CD8-positive, alpha-beta memory T cell (primary cell): Measurements from ENCODE around the gene ARRB2. TPM values are rescaled to one million over a fixed set of nuclear protein-coding genes. Genes with fewer than 3 reads are reported as not detected.

Experiments
- CTCF ChIA-PET: fragments of 350-600 bp; sonication (Branson Sonifier 250); formaldehyde crosslinking; loops from one replicate; lab custom pipeline; 2021; ENCODE audit warnings: antibody characterized with exemption; lab: Charles Lee
- POLR2A ChIA-PET: fragments of 350-600 bp; sonication (Branson Sonifier 250); formaldehyde crosslinking; loops from one replicate; lab custom pipeline; 2021; ENCODE audit warnings: antibody characterized with exemption; lab: Charles Lee
- DNase-seq, 5 donors: peaks; one replicate each; pipeline versions ENCODE4 v3.0.0 to v3.0.0-alpha.2; 2020 to 2022; ENCODE audit warnings: mixed read lengths in 1 of 5
- H3K27ac ChIP-seq: one replicate; pipeline ENCODE4 v1.7.0; 2013; ENCODE audit warnings: low read depth, mild to moderate bottlenecking, low read length, moderate library complexity
- H3K27me3 ChIP-seq: 2 replicates; pipeline ENCODE4 v1.7.0; 2013; ENCODE audit warnings: low read length, mild to moderate bottlenecking; ENCODE audit not compliant: insufficient read depth, poor library complexity, severe bottlenecking
- H3K36me3 ChIP-seq: 2 replicates; pipeline ENCODE4 v1.7.0; 2013; ENCODE audit warnings: mild to moderate bottlenecking, low read length, moderate library complexity; ENCODE audit not compliant: insufficient read depth
- H3K4me1 ChIP-seq: 2 replicates; pipeline ENCODE4 v1.7.0; 2013; ENCODE audit warnings: mild to moderate bottlenecking, low read length, moderate library complexity; ENCODE audit not compliant: insufficient read depth
- H3K4me3 ChIP-seq: 2 replicates; pipeline ENCODE4 v1.7.0; 2013; ENCODE audit warnings: mild to moderate bottlenecking, low read length
- H3K9me3 ChIP-seq: 2 replicates; pipeline ENCODE4 v1.7.0; 2013; ENCODE audit warnings: mild to moderate bottlenecking, low read length
- H3K27ac Mint-ChIP-seq, 8 donors: one replicate each; pipeline ENCODE4 v1.8.0; 2020 to 2021; ENCODE audit warnings: mixed read lengths in 8 of 8, mild to moderate bottlenecking in 6 of 8, inconsistent platforms in 3 of 8, moderate library complexity in 3 of 8
- H3K27me3 Mint-ChIP-seq, 2 donors: one replicate each; pipeline ENCODE4 v1.8.0; 2020 to 2021; ENCODE audit warnings: mixed read lengths in 2 of 2, mild to moderate bottlenecking in 1 of 2, moderate library complexity in 1 of 2
- H3K36me3 Mint-ChIP-seq, 3 donors: one replicate each; pipeline ENCODE4 v1.8.0; 2020 to 2021; ENCODE audit warnings: mixed read lengths in 3 of 3, inconsistent platforms in 1 of 3, mild to moderate bottlenecking in 1 of 3
- H3K4me1 Mint-ChIP-seq, 3 donors: one replicate each; pipeline ENCODE4 v1.8.0; 2020 to 2021; ENCODE audit warnings: mixed read lengths in 3 of 3, inconsistent platforms in 1 of 3, mild to moderate bottlenecking in 1 of 3
- H3K4me3 Mint-ChIP-seq, 7 donors: one replicate each; pipeline ENCODE4 v1.8.0; 2020 to 2021; ENCODE audit warnings: mixed read lengths in 7 of 7, mild to moderate bottlenecking in 6 of 7, moderate library complexity in 4 of 7, inconsistent platforms in 2 of 7
- H3K9me3 Mint-ChIP-seq, 5 donors: one replicate each; pipeline ENCODE4 v1.8.0; 2020 to 2022; ENCODE audit warnings: mixed read lengths in 5 of 5, mild to moderate bottlenecking in 3 of 5, moderate library complexity in 2 of 5, inconsistent platforms in 1 of 5
- polyA plus RNA-seq: library from polyadenylated mRNA; unstranded; fragments of 300-500 nt; fragmentation: Illumina TruSeq; gene quantifications from one replicate; pipeline ENCODE4 v1.2.3, GENCODE V29; 2021
- total RNA-seq, 2 experiments: library from RNA; stranded (reverse); gene quantifications; one replicate each; pipeline ENCODE4 v1.2.3, GENCODE V29; 2021

Gene ARRB2
- total RNA-seq, result 100 to 1,000 TPM; 170 to 172 TPM
- 69.4 TPM for polyA plus RNA-seq

- H3K36me3 ChIP-seq, result no peaks in the 10 kb centered on the region
- H3K4me3 ChIP-seq, result peak within 1 kb of the TSS; percentile 86
- H3K27ac Mint-ChIP-seq, result peak within 1 kb of the TSS; percentile 68 to 98 (median 94)
- H3K27me3 Mint-ChIP-seq, result peaks cover 0 to 2% of the 10 kb centered on the region in 2 donors
- H3K4me1 Mint-ChIP-seq, result peaks cover 42 to 56% (median 51%) of the 10 kb centered on the region in 3 donors
- H3K4me3 Mint-ChIP-seq, result peak within 1 kb of the TSS; percentile 78 to 99 (median 98)
- peak; percentile 99 to 100 (median 99) for DNase-seq
- peaks cover 40% of the 10 kb centered on the region for H3K4me1 ChIP-seq
- no peaks in the 10 kb centered on the region for H3K9me3 Mint-ChIP-seq
- peak within 1 kb of the TSS; percentile 77 for H3K27ac ChIP-seq
- CTCF ChIA-PET, result interaction anchor here (0.7 to 5.2 kb wide), 22 partner anchors 9 to 278 kb away, joined by 3 to 52 read pairs (median 5); partner anchors contain the start of genes C17orf107, CAMTA2, CXCL16 and GLTPD2
- no peaks in the 10 kb centered on the region for H3K27me3 ChIP-seq
- POLR2A ChIA-PET, result interaction anchor here (0.6 to 2.8 kb wide), 16 partner anchors 12 to 238 kb away, joined by 3 to 24 read pairs (median 4); partner anchors contain the start of genes GLTPD2, MED11, PLD2 and PSMB6
- peaks cover 0 to 18% (median 0%) of the 10 kb centered on the region in 3 donors for H3K36me3 Mint-ChIP-seq
- H3K9me3 ChIP-seq, result no peaks in the 10 kb centered on the region
Measured at GRCh38 chr17:4709794-4710692, at the start of gene ARRB2. Gene ARRB2 (plus strand): TSS chr17:4710632. CDS start chr17:4710722, 90 bp downstream.

DNA sequence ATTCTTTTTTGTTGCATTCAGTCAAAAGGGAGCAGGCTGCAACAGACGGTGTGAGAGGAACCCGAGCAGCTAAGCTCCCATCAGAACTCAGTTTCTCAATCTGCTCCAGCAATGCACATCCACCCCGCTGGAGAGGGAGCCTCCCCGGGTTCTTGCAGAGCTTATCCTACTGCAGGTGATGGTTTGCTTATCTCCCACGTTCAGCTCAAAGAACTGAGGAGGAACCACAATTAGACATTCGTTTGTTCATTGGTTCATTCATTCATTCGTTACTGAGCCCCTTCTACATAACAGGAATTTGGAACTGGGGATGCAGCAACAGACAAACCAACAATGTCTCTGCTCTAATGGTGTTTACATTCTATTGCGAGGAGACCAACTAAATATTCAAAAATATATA is 46.7 kb upstream of the ARRB2 start:
- no peaks in the 10 kb centered on the region for H3K36me3 Mint-ChIP-seq
- H3K9me3 ChIP-seq, result no peaks in the 10 kb centered on the region
- H3K27ac Mint-ChIP-seq, result no peak overlapping the region
- DNase-seq, result no peak
- H3K4me1 ChIP-seq, result no peaks in the 10 kb centered on the region
- ChIA-PET POLR2A (no interaction called here), CTCF (no interaction called here)
- peaks cover 0 to 9% of the 10 kb centered on the region in 2 donors for H3K27me3 Mint-ChIP-seq
- no peaks in the 10 kb centered on the region for H3K9me3 Mint-ChIP-seq
- no peak overlapping the region for H3K4me3 Mint-ChIP-seq
- H3K4me3 ChIP-seq, result no peak overlapping the region
- H3K27me3 ChIP-seq, result no peaks in the 10 kb centered on the region
- no peaks in the 10 kb centered on the region for H3K36me3 ChIP-seq
- no peaks in the 10 kb centered on the region for H3K4me1 Mint-ChIP-seq
- no peak overlapping the region for H3K27ac ChIP-seq

DNA sequence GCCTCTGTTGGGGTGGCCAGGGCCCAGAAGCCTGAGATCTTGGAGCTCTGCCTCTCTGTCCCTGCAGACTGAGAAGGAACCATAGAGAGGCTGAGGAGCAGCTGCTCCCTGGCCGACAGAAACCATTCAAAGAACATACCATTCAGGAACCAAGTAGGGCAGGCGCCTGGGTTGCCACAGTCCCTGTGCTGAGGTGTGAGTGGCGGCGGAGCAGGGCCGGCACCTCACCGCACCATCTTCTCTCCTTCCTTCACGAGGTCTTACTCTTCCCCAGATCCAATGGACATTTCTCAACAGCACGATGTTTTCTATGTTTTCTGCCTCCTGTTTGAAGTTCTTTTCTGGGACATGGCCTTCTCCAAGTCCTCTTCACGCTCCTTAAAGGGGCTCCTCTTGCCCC is 46.2 kb upstream of the ARRB2 start:
- H3K4me1 ChIP-seq, result no peaks in the 10 kb centered on the region
- Mint-ChIP-seq H3K27me3 (peaks cover 0 to 4% of the 10 kb centered on the region in 2 donors), H3K4me3 (no peak overlapping the region), H3K9me3 (no peaks in the 10 kb centered on the region), H3K27ac (peak overlapping the region in 1 of 8 donors; percentile 0), H3K4me1 (no peaks in the 10 kb centered on the region), H3K36me3 (no peaks in the 10 kb centered on the region)
- no peak overlapping the region for H3K4me3 ChIP-seq
- H3K36me3 ChIP-seq, result no peaks in the 10 kb centered on the region
- no peaks in the 10 kb centered on the region for H3K9me3 ChIP-seq
- ChIA-PET POLR2A (no interaction called here), CTCF (no interaction called here)
- H3K27ac ChIP-seq, result no peak overlapping the region
- H3K27me3 ChIP-seq, result no peaks in the 10 kb centered on the region
- DNase-seq, result no peak

- CTCF ChIA-PET, result no interaction called here
- no peak overlapping the region for H3K4me3 Mint-ChIP-seq
Measured at GRCh38 chr17:4665027-4665426, 45.4 kb upstream of the ARRB2 start.

GRCh38 chr17:4666296-4666695 is 44.1 kb upstream of the ARRB2 start:
- ChIA-PET CTCF (no interaction called here), POLR2A (no interaction called here)
- peaks cover 0 to 16% (median 6%) of the 10 kb centered on the region in 3 donors for H3K36me3 Mint-ChIP-seq
- Histone ChIP-seq H3K9me3 (no peaks in the 10 kb centered on the region), H3K36me3 (no peaks in the 10 kb centered on the region), H3K4me1 (no peaks in the 10 kb centered on the region), H3K4me3 (no peak overlapping the region), H3K27me3 (no peaks in the 10 kb centered on the region), H3K27ac (no peak overlapping the region)
- no peak for DNase-seq
- H3K27ac Mint-ChIP-seq, result no peak overlapping the region
- no peak overlapping the region for H3K4me3 Mint-ChIP-seq
- no peaks in the 10 kb centered on the region for H3K4me1 Mint-ChIP-seq
- H3K9me3 Mint-ChIP-seq, result no peaks in the 10 kb centered on the region
- peaks cover 0 to 4% of the 10 kb centered on the region in 2 donors for H3K27me3 Mint-ChIP-seq

More at GRCh38 chr17:4665027-4665426, 45.4 kb upstream of the ARRB2 start:
- H3K4me3 ChIP-seq, result no peak overlapping the region
- POLR2A ChIA-PET, result no interaction called here
- no peak overlapping the region for H3K27ac Mint-ChIP-seq
- DNase-seq, result no peak
- no peaks in the 10 kb centered on the region for H3K36me3 ChIP-seq
- H3K9me3 ChIP-seq, result no peaks in the 10 kb centered on the region
- no peak overlapping the region for H3K27ac ChIP-seq
- H3K27me3 ChIP-seq, result no peaks in the 10 kb centered on the region
- peaks cover 0 to 4% of the 10 kb centered on the region in 2 donors for H3K27me3 Mint-ChIP-seq
- no peaks in the 10 kb centered on the region for H3K9me3 Mint-ChIP-seq
- H3K4me1 Mint-ChIP-seq, result no peaks in the 10 kb centered on the region
- no peaks in the 10 kb centered on the region for H3K4me1 ChIP-seq
- peaks cover 0 to 5% (median 0%) of the 10 kb centered on the region in 3 donors for H3K36me3 Mint-ChIP-seq

GRCh38 chr17:4667166-4667565 is 43.3 kb upstream of the ARRB2 start:
- H3K4me1 Mint-ChIP-seq, result no peaks in the 10 kb centered on the region
- Histone ChIP-seq H3K27me3 (no peaks in the 10 kb centered on the region), H3K4me1 (no peaks in the 10 kb centered on the region), H3K4me3 (no peak overlapping the region), H3K27ac (no peak overlapping the region), H3K36me3 (no peaks in the 10 kb centered on the region), H3K9me3 (no peaks in the 10 kb centered on the region)
- peaks cover 0 to 23% (median 9%) of the 10 kb centered on the region in 3 donors for H3K36me3 Mint-ChIP-seq
- H3K27ac Mint-ChIP-seq, result peak overlapping the region in 1 of 8 donors; percentile 62
- CTCF ChIA-PET, result no interaction called here
- DNase-seq, result no peak
- H3K9me3 Mint-ChIP-seq, result no peaks in the 10 kb centered on the region
- no peak overlapping the region for H3K4me3 Mint-ChIP-seq
- POLR2A ChIA-PET, result no interaction called here
- H3K27me3 Mint-ChIP-seq, result peaks cover 0 to 3% of the 10 kb centered on the region in 2 donors

DNA sequence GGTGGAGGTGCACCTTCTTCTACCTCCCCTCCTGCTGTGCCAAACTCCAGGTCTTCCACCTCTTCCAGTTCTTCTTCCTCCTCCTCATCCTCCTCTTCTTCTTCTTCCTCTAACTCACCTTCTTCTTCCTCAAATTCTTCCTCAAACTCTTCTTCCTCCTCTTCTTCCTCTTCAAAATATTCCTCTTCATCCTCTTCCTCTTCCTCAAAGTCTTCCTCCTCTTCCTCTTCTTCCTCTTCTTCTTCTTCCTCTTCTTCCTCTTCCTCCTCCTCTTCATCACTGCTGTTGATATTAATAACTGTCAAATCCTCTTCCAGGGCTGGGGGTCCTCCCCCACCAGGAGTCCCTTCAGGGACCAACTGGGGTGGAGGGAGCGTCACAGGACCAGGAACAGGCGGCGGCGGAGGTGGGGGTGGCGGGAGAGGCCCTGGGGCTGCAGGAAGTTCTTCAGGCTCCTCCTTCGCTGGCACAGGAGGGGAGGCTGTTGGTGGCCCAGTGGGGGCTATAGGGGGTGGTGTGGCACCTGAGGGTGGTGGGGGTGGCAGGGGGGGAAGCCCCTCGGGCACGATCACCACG is 38.3 kb upstream of the ARRB2 start:
- no peaks in the 10 kb centered on the region for H3K27me3 Mint-ChIP-seq
- H3K36me3 Mint-ChIP-seq, result peaks cover 0 to 73% (median 12%) of the 10 kb centered on the region in 3 donors
- H3K9me3 ChIP-seq, result no peaks in the 10 kb centered on the region
- no peaks in the 10 kb centered on the region for H3K4me1 Mint-ChIP-seq
- H3K4me1 ChIP-seq, result no peaks in the 10 kb centered on the region
- ChIA-PET POLR2A (no interaction called here), CTCF (no interaction called here)
- no peak for DNase-seq
- H3K4me3 ChIP-seq, result no peak overlapping the region
- H3K27ac ChIP-seq, result no peak overlapping the region
- no peaks in the 10 kb centered on the region for H3K27me3 ChIP-seq
- H3K4me3 Mint-ChIP-seq, result no peak overlapping the region
- H3K9me3 Mint-ChIP-seq, result no peaks in the 10 kb centered on the region
- peak overlapping the region in 4 of 8 donors; percentile 17 to 94 (median 65) for H3K27ac Mint-ChIP-seq
- peaks cover 26% of the 10 kb centered on the region for H3K36me3 ChIP-seq

DNA sequence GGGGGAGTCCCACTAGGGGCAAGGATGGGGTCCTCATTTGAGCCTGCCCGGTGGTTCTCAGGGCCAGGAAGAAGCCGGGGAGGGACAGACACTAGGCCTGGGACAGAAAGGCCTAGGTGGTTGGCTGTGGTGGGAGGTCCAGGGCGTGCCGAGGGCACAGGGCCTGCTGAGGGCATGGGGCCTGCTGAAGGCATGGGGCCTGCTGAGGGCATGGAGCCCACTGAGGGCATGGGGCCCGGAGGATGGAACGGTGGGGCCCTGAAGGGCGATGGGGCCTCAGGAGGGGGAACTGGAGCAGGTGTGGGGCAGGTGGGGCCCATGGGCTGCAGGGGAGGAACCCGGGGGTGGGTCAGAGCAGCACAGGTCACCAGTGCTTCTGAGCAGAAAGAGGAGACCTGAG is 37.7 kb upstream of the ARRB2 start:
- Mint-ChIP-seq H3K4me3 (no peak overlapping the region), H3K36me3 (peaks cover 0 to 79% (median 14%) of the 10 kb centered on the region in 3 donors), H3K9me3 (no peaks in the 10 kb centered on the region), H3K27me3 (no peaks in the 10 kb centered on the region), H3K27ac (peak overlapping the region in 1 of 8 donors; percentile 72), H3K4me1 (no peaks in the 10 kb centered on the region)
- H3K36me3 ChIP-seq, result peaks cover 30% of the 10 kb centered on the region
- H3K4me3 ChIP-seq, result no peak overlapping the region
- no peaks in the 10 kb centered on the region for H3K9me3 ChIP-seq
- CTCF ChIA-PET, result no interaction called here
- POLR2A ChIA-PET, result no interaction called here
- no peak overlapping the region for H3K27ac ChIP-seq
- DNase-seq, result no peak
- H3K27me3 ChIP-seq, result no peaks in the 10 kb centered on the region
- H3K4me1 ChIP-seq, result no peaks in the 10 kb centered on the region
